Measurements from ENCODE around the gene PMM2.

DNA sequence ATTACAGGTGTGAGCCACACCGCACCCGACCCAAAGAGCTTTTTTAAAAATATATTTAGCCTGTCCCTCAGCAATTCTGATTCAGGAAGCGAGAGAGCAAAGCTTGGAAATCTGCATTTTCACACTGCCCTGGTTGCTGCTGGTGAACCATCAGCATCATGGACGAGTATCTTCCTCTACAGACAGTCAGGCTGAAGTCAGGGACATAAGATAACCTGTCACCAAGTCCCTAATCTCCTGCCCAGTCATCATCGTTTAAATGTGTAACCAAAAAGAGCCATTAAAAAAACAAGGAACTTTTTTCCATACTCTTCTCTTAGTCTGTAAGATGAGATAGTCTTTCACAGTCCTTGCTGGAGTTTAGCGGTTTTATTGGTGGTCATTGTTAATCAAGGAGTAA is 6.7 kb downstream of the PMM2 start:
- TF ChIP-seq EP300 (IDR thresholded peaks at IDR 0.05; ENCODE audit: borderline replicate concordance) (no peak), FOXM1 (IDR thresholded peaks at IDR 0.05; ENCODE audit: borderline replicate concordance, low read depth) (no peak), YY1 (IDR thresholded peaks at IDR 0.05; ENCODE audit: low read depth) (no peak)
- TF ChIP-seq, protein P1, sequence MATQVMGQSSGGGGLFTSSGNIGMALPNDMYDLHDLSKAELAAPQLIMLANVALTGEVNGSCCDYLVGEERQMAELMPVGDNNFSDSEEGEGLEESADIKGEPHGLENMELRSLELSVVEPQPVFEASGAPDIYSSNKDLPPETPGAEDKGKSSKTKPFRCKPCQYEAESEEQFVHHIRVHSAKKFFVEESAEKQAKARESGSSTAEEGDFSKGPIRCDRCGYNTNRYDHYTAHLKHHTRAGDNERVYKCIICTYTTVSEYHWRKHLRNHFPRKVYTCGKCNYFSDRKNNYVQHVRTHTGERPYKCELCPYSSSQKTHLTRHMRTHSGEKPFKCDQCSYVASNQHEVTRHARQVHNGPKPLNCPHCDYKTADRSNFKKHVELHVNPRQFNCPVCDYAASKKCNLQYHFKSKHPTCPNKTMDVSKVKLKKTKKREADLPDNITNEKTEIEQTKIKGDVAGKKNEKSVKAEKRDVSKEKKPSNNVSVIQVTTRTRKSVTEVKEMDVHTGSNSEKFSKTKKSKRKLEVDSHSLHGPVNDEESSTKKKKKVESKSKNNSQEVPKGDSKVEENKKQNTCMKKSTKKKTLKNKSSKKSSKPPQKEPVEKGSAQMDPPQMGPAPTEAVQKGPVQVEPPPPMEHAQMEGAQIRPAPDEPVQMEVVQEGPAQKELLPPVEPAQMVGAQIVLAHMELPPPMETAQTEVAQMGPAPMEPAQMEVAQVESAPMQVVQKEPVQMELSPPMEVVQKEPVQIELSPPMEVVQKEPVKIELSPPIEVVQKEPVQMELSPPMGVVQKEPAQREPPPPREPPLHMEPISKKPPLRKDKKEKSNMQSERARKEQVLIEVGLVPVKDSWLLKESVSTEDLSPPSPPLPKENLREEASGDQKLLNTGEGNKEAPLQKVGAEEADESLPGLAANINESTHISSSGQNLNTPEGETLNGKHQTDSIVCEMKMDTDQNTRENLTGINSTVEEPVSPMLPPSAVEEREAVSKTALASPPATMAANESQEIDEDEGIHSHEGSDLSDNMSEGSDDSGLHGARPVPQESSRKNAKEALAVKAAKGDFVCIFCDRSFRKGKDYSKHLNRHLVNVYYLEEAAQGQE (IDR thresholded peaks at IDR 0.05; ENCODE audit: low read depth), result no peak

All from Ishikawa (cell line).